Keratinocyte (primary cell): ENCODE results near the gene MICAL2. TPM values are rescaled to one million over a fixed set of nuclear protein-coding genes. Genes with fewer than 3 reads are reported as not detected.

ENCODE experiments used
- DNase-seq: peaks from one replicate; pipeline ENCODE4 v3.0.0-alpha.2; 2011; ENCODE audit warnings: low read depth, missing footprints, low spot score
- FAIRE-seq: peaks from 2 replicates; lab custom pipeline; 2011; peaks lifted over from hg19 to GRCh38; lab: Jason Lieb, UNC
- H2AFZ ChIP-seq: 2 replicates; pipeline ENCODE4 v1.6.0; 2012; ENCODE audit warnings: low read length, control low read depth, inconsistent platforms; ENCODE audit not compliant: control insufficient read depth
- H3K27ac ChIP-seq: 2 replicates; pipeline ENCODE4 v1.5.1; 2011; ENCODE audit warnings: low read length; ENCODE audit not compliant: control insufficient read depth, insufficient read depth
- H3K27me3 ChIP-seq: 3 replicates; pipeline ENCODE4 v1.6.0; 2011; ENCODE audit warnings: low read length; ENCODE audit not compliant: control insufficient read depth, insufficient read depth; ENCODE audit errors: extremely low read depth
- H3K36me3 ChIP-seq, 2 experiments: 2 replicates in 1 of 2; 3 replicates in 1 of 2; pipeline ENCODE4 v1.5.1; 2011; ENCODE audit warnings: low read length in 2 of 2, mild to moderate bottlenecking in 1 of 2; ENCODE audit not compliant: control insufficient read depth in 2 of 2, insufficient read depth in 2 of 2; ENCODE audit errors: extremely low read depth in 1 of 2
- H3K4me1 ChIP-seq: 3 replicates; pipeline ENCODE4 v1.5.1; 2011; ENCODE audit warnings: low read length; ENCODE audit not compliant: control insufficient read depth, insufficient read depth; ENCODE audit errors: extremely low read depth
- H3K4me2 ChIP-seq: 3 replicates; pipeline ENCODE4 v1.6.0; 2011; ENCODE audit warnings: low read depth, low read length; ENCODE audit not compliant: control insufficient read depth, insufficient read depth; ENCODE audit errors: extremely low read depth
- H3K4me3 ChIP-seq, 3 experiments: fragments of 200-600 bp in 1 of 3; sonication (generic) in 1 of 3; 2 replicates in 2 of 3; 3 replicates in 1 of 3; pipeline ENCODE4 v1.5.1; 2011 to 2016; ENCODE audit warnings: low read length in 3 of 3, mild to moderate bottlenecking in 3 of 3, control low read depth in 2 of 3, inconsistent platforms in 1 of 3, low read depth in 1 of 3, mixed read lengths in 1 of 3, mixed run types in 1 of 3, moderate library complexity in 1 of 3; ENCODE audit not compliant: control insufficient read depth in 2 of 3, insufficient read depth in 2 of 3; ENCODE audit errors: extremely low read depth in 1 of 3
- H3K79me2 ChIP-seq: 2 replicates; pipeline ENCODE4 v1.6.0; 2012; ENCODE audit warnings: low read length; ENCODE audit not compliant: control insufficient read depth, insufficient read depth
- H3K9ac ChIP-seq: 3 replicates; pipeline ENCODE4 v1.6.0; 2011; ENCODE audit warnings: low read length; ENCODE audit not compliant: control insufficient read depth, insufficient read depth; ENCODE audit errors: extremely low read depth
- H3K9me1 ChIP-seq: 3 replicates; pipeline ENCODE4 v1.6.0; 2011; ENCODE audit warnings: low read length; ENCODE audit not compliant: control insufficient read depth, insufficient read depth; ENCODE audit errors: extremely low read depth
- H3K9me3 ChIP-seq: 2 replicates; pipeline ENCODE4 v1.5.1; 2012; ENCODE audit warnings: low read depth, low read length; ENCODE audit not compliant: control insufficient read depth
- H4K20me1 ChIP-seq: 3 replicates; pipeline ENCODE4 v1.6.0; 2011; ENCODE audit warnings: low read length; ENCODE audit not compliant: control insufficient read depth, insufficient read depth; ENCODE audit errors: extremely low read depth
- EZH2 ChIP-seq: IDR thresholded peaks from one replicate; pipeline ENCODE4 v1.6.1; 2012; ENCODE audit warnings: inconsistent platforms, mild to moderate bottlenecking, low read length, moderate library complexity
- dilution Hi-C: fragments of 300-500 bp; cut with MboI; formaldehyde crosslinking; loops from one replicate; pipeline ENCODE4 v1.7.0; 2020; ENCODE audit warnings: low sequenced_read_pairs; ENCODE audit not compliant: extremely low pct_ligation_motif_present
- polyA plus RNA-seq, 5 experiments: library from polyadenylated mRNA; depleted of rRNA in 3 of 5; stranded (reverse) in 3 of 5; stranded (forward) in 1 of 5; unstranded in 1 of 5; fragments of >200 nt; gene quantifications; 1 replicate in 1 of 5; 2 replicates in 3 of 5; 3 replicates in 1 of 5; pipeline versions ENCODE4 v1.2.1 to v1.2.3, GENCODE V29; 2011 to 2012; ENCODE audit warnings: missing spikeins in 2 of 5, low read depth in 1 of 5, low replicate concordance in 1 of 5
- TF ChIP-seq, protein P1 (sequence below), 3 experiments: IDR thresholded peaks in 1 of 3; conservative IDR thresholded peaks in 1 of 3; optimal IDR thresholded peaks in 1 of 3; 2 replicates in 2 of 3; 3 replicates in 1 of 3; pipeline versions ENCODE3 to v1.5.1; 2011; ENCODE audit warnings: low read length in 3 of 3, mild to moderate bottlenecking in 3 of 3, moderate library complexity in 2 of 3, control low read depth in 1 of 3, inconsistent platforms in 1 of 3; ENCODE audit not compliant: insufficient read depth in 2 of 3; ENCODE audit errors: extremely low read depth in 1 of 3

The MICAL2 gene
- polyA plus RNA-seq, 1 donor (not counting 4 experiments of a cell fraction or from before 2014, with no cell fraction given), result 83.9 TPM

DNA sequence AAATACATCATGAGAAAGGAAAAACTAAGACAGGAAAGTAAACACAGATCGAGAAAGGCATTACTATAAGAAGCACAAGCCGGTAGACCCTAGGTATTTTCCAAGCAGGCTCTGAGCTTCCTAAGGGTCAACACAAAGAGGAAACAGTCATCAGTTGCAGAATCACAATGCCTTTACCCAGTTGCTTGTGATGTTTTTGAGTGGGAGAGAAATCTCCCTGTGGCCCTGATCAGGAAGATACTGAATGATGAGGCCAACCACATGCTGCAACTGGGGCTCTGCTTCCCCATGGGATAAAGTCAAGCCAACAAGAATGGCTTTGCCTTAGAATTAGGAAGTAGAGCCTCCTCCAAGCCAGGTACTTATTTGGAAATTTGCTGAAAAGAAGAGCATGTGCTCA lies 132.6 kb downstream of the MICAL2 start:
- FAIRE-seq (no peak), DNase-seq (no peak)
- no peaks in the 10 kb centered on the region for H3K27me3 ChIP-seq
- no peaks in the 10 kb centered on the region for H4K20me1 ChIP-seq
- H3K4me1 ChIP-seq, result no peaks in the 10 kb centered on the region
- no peaks in the 10 kb centered on the region for H3K9me1 ChIP-seq
- no peak overlapping the region for H3K27ac ChIP-seq
- dilution Hi-C loops, result no loop called here
- H3K36me3 ChIP-seq, result peaks cover 67 to 82% of the 10 kb centered on the region in 2 experiments
- no peaks in the 10 kb centered on the region for H3K79me2 ChIP-seq
- no peak overlapping the region for H3K9ac ChIP-seq
- no peak overlapping the region for H2AFZ ChIP-seq
- no peak overlapping the region for H3K4me2 ChIP-seq
- H3K9me3 ChIP-seq, result no peaks in the 10 kb centered on the region
- TF ChIP-seq, protein P1, sequence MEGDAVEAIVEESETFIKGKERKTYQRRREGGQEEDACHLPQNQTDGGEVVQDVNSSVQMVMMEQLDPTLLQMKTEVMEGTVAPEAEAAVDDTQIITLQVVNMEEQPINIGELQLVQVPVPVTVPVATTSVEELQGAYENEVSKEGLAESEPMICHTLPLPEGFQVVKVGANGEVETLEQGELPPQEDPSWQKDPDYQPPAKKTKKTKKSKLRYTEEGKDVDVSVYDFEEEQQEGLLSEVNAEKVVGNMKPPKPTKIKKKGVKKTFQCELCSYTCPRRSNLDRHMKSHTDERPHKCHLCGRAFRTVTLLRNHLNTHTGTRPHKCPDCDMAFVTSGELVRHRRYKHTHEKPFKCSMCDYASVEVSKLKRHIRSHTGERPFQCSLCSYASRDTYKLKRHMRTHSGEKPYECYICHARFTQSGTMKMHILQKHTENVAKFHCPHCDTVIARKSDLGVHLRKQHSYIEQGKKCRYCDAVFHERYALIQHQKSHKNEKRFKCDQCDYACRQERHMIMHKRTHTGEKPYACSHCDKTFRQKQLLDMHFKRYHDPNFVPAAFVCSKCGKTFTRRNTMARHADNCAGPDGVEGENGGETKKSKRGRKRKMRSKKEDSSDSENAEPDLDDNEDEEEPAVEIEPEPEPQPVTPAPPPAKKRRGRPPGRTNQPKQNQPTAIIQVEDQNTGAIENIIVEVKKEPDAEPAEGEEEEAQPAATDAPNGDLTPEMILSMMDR (optimal IDR thresholded peaks at IDR 0.05 in 1 of 3, IDR thresholded peaks at IDR 0.05 in 1 of 3, conservative IDR thresholded peaks at IDR 0.05 in 1 of 3; ENCODE audit: extremely low read depth in 1 of 3, insufficient read depth in 2 of 3, low read length in 3 of 3), result no peak
- TF ChIP-seq EZH2, result no peak
- no peak overlapping the region for H3K4me3 ChIP-seq

DNA sequence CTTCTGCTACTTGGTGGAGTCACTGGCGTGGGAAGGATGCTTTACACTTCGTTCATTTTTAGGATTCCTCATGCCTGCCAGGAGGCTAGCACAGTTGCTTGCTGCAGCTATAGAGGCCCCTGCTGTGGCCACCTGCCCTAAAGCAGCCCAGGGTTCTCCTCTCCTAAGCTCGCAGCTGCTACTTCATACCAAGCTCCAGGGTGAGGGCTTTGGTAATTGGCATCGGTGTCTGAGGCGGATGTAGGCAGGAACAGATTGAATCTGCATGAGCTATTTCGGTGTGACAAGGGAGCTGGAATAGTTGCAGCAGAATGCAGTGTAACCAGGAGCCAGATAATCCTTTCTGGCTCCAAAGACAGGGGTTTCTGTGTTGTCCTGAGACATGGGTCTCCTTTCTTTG lies 133.1 kb downstream of the MICAL2 start:
- H2AFZ ChIP-seq, result no peak overlapping the region
- no peak overlapping the region for H3K27ac ChIP-seq
- H3K79me2 ChIP-seq, result no peaks in the 10 kb centered on the region
- FAIRE-seq, result no peak
- H3K9ac ChIP-seq, result no peak overlapping the region
- H3K36me3 ChIP-seq, result peaks cover 68 to 79% of the 10 kb centered on the region in 2 experiments
- H4K20me1 ChIP-seq, result no peaks in the 10 kb centered on the region
- H3K4me2 ChIP-seq, result no peak overlapping the region
- no peaks in the 10 kb centered on the region for H3K4me1 ChIP-seq
- TF ChIP-seq EZH2, result no peak
- TF ChIP-seq, protein P1 (optimal IDR thresholded peaks at IDR 0.05 in 1 of 3, IDR thresholded peaks at IDR 0.05 in 1 of 3, conservative IDR thresholded peaks at IDR 0.05 in 1 of 3; ENCODE audit: extremely low read depth in 1 of 3, insufficient read depth in 2 of 3, low read length in 3 of 3), result no peak
- DNase-seq, result no peak
- H3K9me1 ChIP-seq, result no peaks in the 10 kb centered on the region
- H3K27me3 ChIP-seq, result no peaks in the 10 kb centered on the region
- H3K4me3 ChIP-seq, result no peak overlapping the region
- H3K9me3 ChIP-seq, result no peaks in the 10 kb centered on the region
- dilution Hi-C loops, result no loop called here
